WTC11 (cell line): Measurements from ENCODE around the gene APOF. TPM values are rescaled to one million over a fixed set of nuclear protein-coding genes. Genes with fewer than 3 reads are reported as not detected.

Source experiments
- ATAC-seq: fragments of 200-7000 bp; cut with Tn5 transposase; 2 replicates; pipeline ENCODE4 v1.10.0; 2021; ENCODE audit warnings: mild to moderate bottlenecking, moderate library complexity
- CTCF ChIA-PET: fragments of 300-600 bp; sonication (Branson Sonifier 250); formaldehyde crosslinking; loops from one replicate; lab custom pipeline; 2021; ENCODE audit warnings: antibody characterized with exemption; lab: Charles Lee
- POLR2A ChIA-PET: fragments of 350-600 bp; sonication (Branson Sonifier 250); formaldehyde crosslinking; loops from one replicate; lab custom pipeline; 2021; ENCODE audit warnings: antibody characterized with exemption; lab: Charles Lee
- DNase-seq: peaks from one replicate; pipeline ENCODE4 v3.0.0; 2021; ENCODE audit warnings: low spot score
- H3K27ac Mint-ChIP-seq: 2 replicates; pipeline ENCODE4 v1.8.0; 2021; ENCODE audit warnings: mixed read lengths
- H3K27me3 Mint-ChIP-seq: 2 replicates; pipeline ENCODE4 v1.8.0; 2021; ENCODE audit warnings: low read depth, mild to moderate bottlenecking, moderate library complexity, mixed read lengths
- H3K36me3 Mint-ChIP-seq: 2 replicates; pipeline ENCODE4 v1.8.0; 2021; ENCODE audit warnings: mixed read lengths
- H3K4me1 Mint-ChIP-seq: 2 replicates; pipeline ENCODE4 v1.8.0; 2022; ENCODE audit warnings: mixed read lengths
- H3K4me3 Mint-ChIP-seq: 2 replicates; pipeline ENCODE4 v1.8.0; 2021; ENCODE audit warnings: mild to moderate bottlenecking, moderate library complexity, mixed read lengths
- H3K9me3 Mint-ChIP-seq: 2 replicates; pipeline ENCODE4 v1.8.0; 2021; ENCODE audit warnings: mixed read lengths
- AR ChIP-seq: fragments of 250-450 bp; sonication (Bioruptor Pico); IDR thresholded peaks from 2 replicates; pipeline ENCODE4 v1.9.0; 2021; ENCODE audit warnings: mild to moderate bottlenecking
- ATF1 ChIP-seq: sonication (generic); formaldehyde crosslinking; IDR thresholded peaks from 2 replicates; pipeline ENCODE4 v1.8.1; 2023; ENCODE audit warnings: mild to moderate bottlenecking, moderate library complexity, missing genetic modification reagents
- CREB1 ChIP-seq: sonication (generic); formaldehyde crosslinking; IDR thresholded peaks from 2 replicates; pipeline ENCODE4 v1.8.0; 2023; ENCODE audit warnings: mild to moderate bottlenecking, missing genetic modification reagents
- CTCF ChIP-seq: fragments of 200-600 bp; IDR thresholded peaks from 2 replicates; pipeline ENCODE4 v1.8.0; 2022; ENCODE audit warnings: antibody characterized with exemption
- E2F4 ChIP-seq: sonication (generic); formaldehyde crosslinking; IDR thresholded peaks from 2 replicates; pipeline ENCODE4 v1.8.1; 2022; ENCODE audit warnings: low read depth, mild to moderate bottlenecking, moderate library complexity, missing genetic modification reagents, borderline replicate concordance
- ELF4 ChIP-seq: sonication (generic); formaldehyde crosslinking; IDR thresholded peaks from 2 replicates; pipeline ENCODE4 v1.8.1; 2022; ENCODE audit warnings: low read depth, mild to moderate bottlenecking, moderate library complexity, missing genetic modification reagents
- ESRRA ChIP-seq: sonication (generic); formaldehyde crosslinking; IDR thresholded peaks from 2 replicates; pipeline ENCODE4 v1.8.1; 2022; ENCODE audit warnings: mild to moderate bottlenecking, missing genetic modification reagents, borderline replicate concordance
- ETV6 ChIP-seq: sonication (generic); formaldehyde crosslinking; IDR thresholded peaks from 2 replicates; pipeline ENCODE4 v1.8.1; 2022; ENCODE audit warnings: mild to moderate bottlenecking, missing genetic modification reagents
- IRF1 ChIP-seq: sonication (generic); formaldehyde crosslinking; IDR thresholded peaks from 2 replicates; pipeline ENCODE4 v1.8.0; 2023; ENCODE audit warnings: missing genetic modification reagents
- JAZF1 ChIP-seq: fragments of 250-450 bp; sonication (Bioruptor Pico); IDR thresholded peaks from 2 replicates; pipeline ENCODE4 v1.9.0; 2021; ENCODE audit warnings: moderate library complexity, mild to moderate bottlenecking, inconsistent platforms
- NR3C1 ChIP-seq: sonication (generic); formaldehyde crosslinking; conservative IDR thresholded peaks from 2 replicates; pipeline ENCODE4 v1.8.1; 2023; ENCODE audit warnings: low read depth, mild to moderate bottlenecking, missing genetic modification reagents
- PREB ChIP-seq: sonication (generic); formaldehyde crosslinking; IDR thresholded peaks from 2 replicates; pipeline ENCODE4 v1.8.1; 2022; ENCODE audit warnings: mild to moderate bottlenecking, missing genetic modification reagents, moderate library complexity, borderline replicate concordance
- ZBTB21 ChIP-seq: sonication (generic); formaldehyde crosslinking; IDR thresholded peaks from 2 replicates; pipeline ENCODE4 v1.8.1; 2023; ENCODE audit warnings: mild to moderate bottlenecking, missing genetic modification reagents, borderline replicate concordance
- ZNF121 ChIP-seq: sonication (generic); formaldehyde crosslinking; IDR thresholded peaks from 2 replicates; pipeline ENCODE4 v1.8.0; 2023; ENCODE audit warnings: missing genetic modification reagents
- ZNF219 ChIP-seq: sonication (generic); formaldehyde crosslinking; IDR thresholded peaks from 2 replicates; pipeline ENCODE4 v1.8.0; 2023; ENCODE audit warnings: missing genetic modification reagents, mild to moderate bottlenecking, borderline replicate concordance
- ZNF263 ChIP-seq: sonication (generic); formaldehyde crosslinking; IDR thresholded peaks from 2 replicates; pipeline ENCODE4 v1.8.1; 2022; ENCODE audit warnings: low read depth, mild to moderate bottlenecking, moderate library complexity, missing genetic modification reagents
- ZNF396 ChIP-seq: fragments of 250-450 bp; sonication (Bioruptor Pico); IDR thresholded peaks from 2 replicates; pipeline ENCODE4 v1.8.0; 2021; ENCODE audit warnings: mild to moderate bottlenecking, moderate library complexity, borderline replicate concordance
- ZNF512 ChIP-seq: sonication (generic); formaldehyde crosslinking; IDR thresholded peaks from 2 replicates; pipeline ENCODE4 v1.8.1; 2022; ENCODE audit warnings: missing genetic modification reagents, borderline replicate concordance
- total RNA-seq: library from RNA; stranded (reverse); gene quantifications from 3 replicates; pipeline ENCODE4 v1.2.3, GENCODE V29; 2021

The APOF gene
- total RNA-seq, 1 experiment from 2014 or later, result not detected

GRCh38 chr12:56411781-56412639 lies 49.4 kb upstream of the APOF start:
- DNase-seq (no peak), ATAC-seq (no peak)
- H3K27me3 Mint-ChIP-seq, result no peaks in the 10 kb centered on the region
- ChIA-PET POLR2A (interaction anchor here (0.7 to 1.0 kb wide), 2 partner anchors 13 to 96 kb away, joined by 3 to 4 read pairs; partner anchors contain the start of gene CNPY2), CTCF (interaction anchor here (0.5 to 4.5 kb wide), 6 partner anchors 26 to 225 kb away, joined by 3 to 15 read pairs (median 3); partner anchors contain the start of gene CNPY2)
- H3K9me3 Mint-ChIP-seq, result no peaks in the 10 kb centered on the region
- H3K36me3 Mint-ChIP-seq, result peaks cover 10% of the 10 kb centered on the region
- H3K4me1 Mint-ChIP-seq, result no peaks in the 10 kb centered on the region
- H3K27ac Mint-ChIP-seq, result no peak overlapping the region; the same call in 1 of the 2 replicates
- TF ChIP-seq ZNF512 (no peak), ELF4 (CRISPR knock-in tag) (no peak), ETV6 (CRISPR knock-in tag) (no peak), JAZF1 (CRISPR knock-in tag) (no peak), IRF1 (CRISPR knock-in tag) (no peak), CTCF (no peak), E2F4 (no peak)
- no peak overlapping the region for H3K4me3 Mint-ChIP-seq

- no peaks in the 10 kb centered on the region for H3K27me3 Mint-ChIP-seq
- POLR2A ChIA-PET, result interaction anchor here (0.6 kb wide), 1 partner anchor 163 kb away, joined by 3 read pairs; no protein-coding TSS in a partner anchor
- no peaks in the 10 kb centered on the region for H3K36me3 Mint-ChIP-seq
- H3K4me1 Mint-ChIP-seq, result no peaks in the 10 kb centered on the region
- H3K4me3 Mint-ChIP-seq, result no peak overlapping the region
- DNase-seq (no peak), ATAC-seq (no peak)
- TF ChIP-seq CREB1 (CRISPR knock-in tag), result no peak
- no peak for TF ChIP-seq NR3C1 (CRISPR knock-in tag)
- no peak for TF ChIP-seq PREB (CRISPR knock-in tag)
- no peak for TF ChIP-seq ZNF121
- H3K27ac Mint-ChIP-seq, result no peak overlapping the region
- H3K9me3 Mint-ChIP-seq, result no peaks in the 10 kb centered on the region
- CTCF ChIA-PET, result interaction anchor here (4.5 kb wide), 1 partner anchor 53 kb away, joined by 15 read pairs; no protein-coding TSS in a partner anchor
Measured at GRCh38 chr12:56410768-56411167, 48.1 kb upstream of the APOF start.

GRCh38 chr12:56408799-56409417 lies 46.3 kb upstream of the APOF start:
- Mint-ChIP-seq H3K4me1 (no peaks in the 10 kb centered on the region), H3K9me3 (no peaks in the 10 kb centered on the region), H3K27ac (no peak overlapping the region), H3K4me3 (no peak overlapping the region), H3K27me3 (no peaks in the 10 kb centered on the region), H3K36me3 (no peaks in the 10 kb centered on the region)
- POLR2A ChIA-PET, result interaction anchor here (0.6 kb wide), 1 partner anchor 78 kb away, joined by 5 read pairs; no protein-coding TSS in a partner anchor
- DNase-seq (no peak), ATAC-seq (no peak)
- CTCF ChIA-PET, result no interaction called here
- TF ChIP-seq ZNF396 (CRISPR knock-in tag) (no peak), ATF1 (CRISPR knock-in tag) (no peak), ZBTB21 (CRISPR knock-in tag) (no peak), AR (CRISPR knock-in tag) (no peak), ZNF263 (CRISPR knock-in tag) (no peak), ZNF219 (CRISPR knock-in tag) (no peak), ESRRA (CRISPR knock-in tag) (no peak)
